Right lobe of liver (tissue), 4 donors: ENCODE measurements around the gene ANO7.

Experiments
- CTCF ChIP-seq, 4 donors: fragments of 200-600 bp in 3 of 4; fragments of 450-650 bp in 1 of 4; IDR thresholded peaks; one replicate each; pipeline versions ENCODE4 v1.5.1 to v1.8.0; 2016 to 2022; ENCODE audit warnings: antibody characterized with exemption in 4 of 4, mild to moderate bottlenecking in 2 of 4
- POLR2A ChIP-seq: fragments of 450-650 bp; IDR thresholded peaks from one replicate; pipeline ENCODE4 v1.6.1; 2017; ENCODE audit warnings: antibody characterized with exemption, mild to moderate bottlenecking
- donor health status: DM: no; HTN: no; CAD: no.
- donor health status: DM: no; HTN: no; CAD: no.
- donor health status: DM: no; HTN: yes; CAD: no.

- no peak for TF ChIP-seq POLR2A
- no peak for TF ChIP-seq CTCF (IDR thresholded peaks at IDR 0.05)
These were observed 44.5 kb downstream of the ANO7 start for GRCh38 chr2:241232736-241233575.
